GM12878 (cell line): Measurements from ENCODE around the gene FLOT1.
A peak's percentile ranks its signal among the peaks of the same experiment; 100 is the strongest.

Experiments used
- CTCF ChIP-seq, 3 experiments: IDR thresholded peaks in 2 of 3; conservative IDR thresholded peaks in 1 of 3; 2 replicates each; pipeline ENCODE4 v1.5.1; 2011; ENCODE audit warnings: low read depth in 3 of 3, low read length in 3 of 3, mild to moderate bottlenecking in 3 of 3, control low read depth in 2 of 3, moderate library complexity in 2 of 3, inconsistent platforms in 1 of 3, mixed read lengths in 1 of 3; ENCODE audit not compliant: control insufficient read depth in 2 of 3, insufficient read depth in 1 of 3; ENCODE audit errors: extremely low read depth in 1 of 3
- EED ChIP-seq: sonication (generic); IDR thresholded peaks from 2 replicates; pipeline ENCODE4 v1.6.1; 2016; ENCODE audit warnings: antibody characterized with exemption, low read depth
- GABPA ChIP-seq: IDR thresholded peaks from 2 replicates; pipeline ENCODE4 v1.6.1; 2014; ENCODE audit warnings: antibody characterized with exemption, low read depth, mild to moderate bottlenecking, inconsistent platforms
- SPI1 ChIP-seq: IDR thresholded peaks from 2 replicates; pipeline ENCODE4 v1.6.1; 2011; ENCODE audit warnings: low read depth, mild to moderate bottlenecking, low read length, moderate library complexity, borderline replicate concordance; ENCODE audit not compliant: insufficient read depth
- TBL1XR1 ChIP-seq: IDR thresholded peaks from 2 replicates; pipeline ENCODE4 v1.6.1; 2012; ENCODE audit warnings: low read depth, low read length, improper control_type of control experiment

- TF ChIP-seq CTCF (IDR thresholded peaks at IDR 0.05 in 2 of 3, conservative IDR thresholded peaks at IDR 0.05 in 1 of 3; ENCODE audit: control insufficient read depth in 2 of 3, extremely low read depth in 1 of 3, insufficient read depth in 1 of 3, low read depth in 3 of 3, low read length in 3 of 3) (0 out of 6 replicates have a peak, but pooled peaks of 1 of the 3 experiments have one; percentile 2), SPI1 (no peak), TBL1XR1 (no peak), GABPA (no peak), EED (no peak)
Measured at GRCh38 chr6:30687659-30688431, 54.6 kb downstream of the FLOT1 start.
